SKM-1 (cell line): ENCODE data around the gene SFXN4.

Experiments
- DNase-seq: peaks from one replicate; lab custom pipeline; 2025; ENCODE audit not compliant: unreplicated experiment; lab: John Stamatoyannopoulos, UW

The SFXN4 gene, protein sequence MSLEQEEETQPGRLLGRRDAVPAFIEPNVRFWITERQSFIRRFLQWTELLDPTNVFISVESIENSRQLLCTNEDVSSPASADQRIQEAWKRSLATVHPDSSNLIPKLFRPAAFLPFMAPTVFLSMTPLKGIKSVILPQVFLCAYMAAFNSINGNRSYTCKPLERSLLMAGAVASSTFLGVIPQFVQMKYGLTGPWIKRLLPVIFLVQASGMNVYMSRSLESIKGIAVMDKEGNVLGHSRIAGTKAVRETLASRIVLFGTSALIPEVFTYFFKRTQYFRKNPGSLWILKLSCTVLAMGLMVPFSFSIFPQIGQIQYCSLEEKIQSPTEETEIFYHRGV

GRCh38 chr10:119165171-119166117 is at the start of gene SFXN4:
TSS of gene SFXN4 (minus strand) at chr10:119165714. CDS start at chr10:119165647, 67 bp downstream.
- DNase-seq = peak; percentile 81

DNA sequence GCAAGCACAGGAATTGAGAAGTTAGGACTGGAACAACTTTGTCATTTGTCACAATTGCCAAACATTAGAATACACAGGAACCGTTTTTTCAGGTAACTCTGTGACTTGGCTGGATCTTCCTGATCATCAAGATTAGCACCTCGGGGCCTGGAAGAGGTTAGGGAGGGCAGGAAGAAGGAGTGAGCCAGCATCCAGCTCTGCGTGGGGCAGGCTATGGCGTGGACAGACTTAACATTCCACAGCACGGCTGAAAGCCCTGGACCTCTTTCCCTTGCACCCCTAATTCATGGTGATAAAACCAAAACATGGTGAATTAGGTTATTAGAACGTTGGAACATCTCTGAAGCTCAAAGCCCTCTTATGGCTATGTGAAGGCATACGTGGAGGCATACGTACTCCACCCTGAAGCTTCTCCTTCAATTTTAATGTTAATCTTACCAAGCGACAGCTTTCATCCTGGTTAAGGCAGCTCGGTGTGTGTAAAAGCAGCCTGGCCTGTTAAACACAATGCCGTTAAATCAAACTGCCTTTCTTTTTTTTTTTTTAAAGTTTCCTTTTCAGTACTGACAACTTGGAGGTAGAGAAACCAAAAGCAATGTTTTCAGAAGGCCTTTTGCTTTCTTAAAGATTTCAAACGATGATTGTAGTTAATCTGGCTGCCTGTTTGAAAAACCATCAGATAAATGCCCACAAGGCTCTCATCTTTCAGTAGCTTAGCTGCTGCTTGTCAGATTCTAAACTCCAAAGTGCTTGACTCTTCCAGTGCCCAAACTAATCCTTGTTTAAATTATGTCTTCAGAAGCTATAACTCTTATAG is 46.3 kb upstream of the SFXN4 start:
- DNase-seq = no peak

DNA sequence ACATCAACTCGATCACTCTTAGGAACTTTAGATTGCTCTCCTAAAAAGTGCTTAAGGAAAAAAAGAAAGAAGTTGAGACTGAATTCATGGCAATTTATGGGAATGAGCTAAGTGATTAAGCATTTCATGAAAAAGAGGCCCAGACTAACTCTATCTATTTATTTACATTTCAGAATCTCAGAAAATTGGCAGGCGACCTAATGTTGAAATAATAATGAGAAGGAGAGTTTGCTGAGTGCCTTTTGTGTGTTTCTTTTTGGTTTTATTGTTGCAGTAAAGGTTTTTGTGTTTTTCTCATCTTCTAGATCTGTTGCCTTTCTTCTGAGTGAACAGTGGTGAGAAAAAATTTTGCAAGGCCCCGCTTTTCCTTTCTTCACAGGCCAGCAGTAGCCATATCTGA is 45.7 kb upstream of the SFXN4 start:
- no peak for DNase-seq

GRCh38 chr10:119210633-119211032 is 45.1 kb upstream of the SFXN4 start:
- DNase-seq = no peak

DNA sequence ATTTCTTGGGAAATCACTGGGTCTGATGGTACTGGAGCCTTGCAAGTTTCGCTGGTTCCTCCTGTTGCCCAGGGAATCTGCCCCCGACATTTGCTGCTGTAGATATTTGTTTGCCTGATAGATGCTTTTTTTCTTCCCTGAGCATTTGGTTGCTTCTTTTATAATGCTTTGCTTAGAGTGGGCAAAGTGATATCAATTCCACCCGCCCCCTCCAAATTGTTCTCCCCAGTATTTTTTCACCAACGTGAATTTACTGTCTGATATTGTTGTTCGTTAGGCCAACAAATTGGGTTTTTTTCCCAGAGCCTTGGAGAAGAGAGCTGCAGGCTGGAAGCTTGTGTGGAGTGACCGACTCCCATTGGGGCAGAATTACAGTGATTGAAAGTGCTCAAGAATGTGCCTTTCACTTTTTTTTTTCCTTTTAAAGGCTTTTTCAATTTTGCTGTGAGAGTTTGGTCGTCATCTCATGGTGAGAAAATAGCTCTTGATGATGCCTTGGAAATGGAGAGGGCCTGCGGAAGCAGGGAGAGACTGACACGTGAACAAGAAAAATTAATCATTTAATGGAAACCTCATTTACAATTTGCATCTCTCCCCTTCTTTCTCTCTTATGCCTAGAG is 44.3 kb upstream of the SFXN4 start:
- DNase-seq = no peak

DNA sequence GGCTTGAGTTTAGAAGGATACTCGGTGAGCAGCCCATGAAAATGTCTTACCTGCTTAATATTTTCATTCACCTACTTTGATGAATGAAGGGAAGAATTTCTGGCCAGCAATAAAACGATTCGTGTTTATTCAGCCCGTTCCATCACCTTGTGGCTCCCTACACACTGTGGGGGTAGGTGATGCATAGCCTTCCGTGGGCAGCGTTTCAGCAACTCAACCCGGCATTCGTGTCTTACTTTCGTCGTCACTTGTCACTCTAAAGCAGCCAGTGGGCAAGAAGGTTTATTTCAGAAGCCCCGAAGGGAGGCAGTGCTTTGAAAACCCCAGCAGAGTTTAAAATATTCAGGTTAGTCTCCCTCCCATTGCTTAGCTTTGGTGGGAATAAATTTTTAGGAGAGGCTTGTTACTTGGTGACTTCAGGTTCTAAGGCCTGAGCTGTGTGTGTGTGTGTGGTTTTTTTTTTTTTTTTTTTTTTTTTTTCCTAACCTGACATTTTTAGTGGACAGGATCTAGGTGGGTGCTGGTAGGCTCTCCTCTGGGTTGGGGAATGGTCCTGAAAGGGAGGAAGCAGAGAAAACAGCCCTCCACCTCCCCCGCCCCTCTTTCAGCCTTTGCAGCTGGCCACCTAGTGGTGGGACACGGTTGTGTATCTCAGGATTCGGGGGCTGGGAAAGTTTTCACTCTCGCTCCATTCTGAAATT is 43.7 kb upstream of the SFXN4 start:
- no peak for DNase-seq

DNA sequence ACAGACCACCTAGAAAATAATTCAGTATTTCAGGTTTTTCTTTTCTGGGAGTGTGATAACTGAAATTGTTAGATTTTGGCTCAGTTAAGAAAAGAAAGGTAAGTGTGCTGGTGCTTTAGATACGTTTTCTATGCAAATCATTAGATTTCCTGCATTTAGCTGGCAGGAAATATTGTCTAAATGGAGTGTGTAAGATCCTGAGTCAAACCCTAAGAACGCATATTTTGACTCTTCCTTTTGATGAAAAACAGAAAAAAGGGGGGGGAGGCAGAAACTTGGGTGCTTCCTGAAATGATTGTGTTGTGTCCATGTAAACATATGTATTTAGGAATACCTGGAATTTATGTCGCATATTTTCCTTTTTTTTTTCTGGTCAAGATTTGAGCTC is 43.0 kb upstream of the SFXN4 start:
- DNase-seq = no peak

GRCh38 chr10:119207713-119208552 is 42.4 kb upstream of the SFXN4 start:
- DNase-seq = no peak

DNA sequence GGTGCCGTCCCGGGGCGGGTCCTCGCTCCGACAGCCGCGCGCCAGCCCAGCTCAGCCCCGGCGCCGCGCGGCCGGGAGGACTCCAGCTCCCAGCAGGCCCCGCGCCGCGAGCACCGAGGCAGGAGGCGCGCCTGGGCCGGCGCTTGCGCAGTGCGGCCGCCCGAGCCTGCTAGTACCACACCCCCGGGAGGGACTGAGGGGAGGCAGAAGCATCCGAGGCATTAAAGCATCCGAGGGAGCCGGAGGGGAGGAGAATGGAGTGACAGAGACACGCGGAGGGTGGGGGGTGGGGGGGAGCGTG is 41.8 kb upstream of the SFXN4 start, which contains the start of gene GRK5:
TSS of gene GRK5 (plus strand) at position 206 of the 301 bp plus-strand sequence. CDS start 347 bp downstream, outside the sequence.
- DNase-seq = peak; percentile 67

- DNase-seq = peak; percentile 32
Measured at GRCh38 chr10:119206603-119207365, 41.3 kb upstream of the SFXN4 start.

DNA sequence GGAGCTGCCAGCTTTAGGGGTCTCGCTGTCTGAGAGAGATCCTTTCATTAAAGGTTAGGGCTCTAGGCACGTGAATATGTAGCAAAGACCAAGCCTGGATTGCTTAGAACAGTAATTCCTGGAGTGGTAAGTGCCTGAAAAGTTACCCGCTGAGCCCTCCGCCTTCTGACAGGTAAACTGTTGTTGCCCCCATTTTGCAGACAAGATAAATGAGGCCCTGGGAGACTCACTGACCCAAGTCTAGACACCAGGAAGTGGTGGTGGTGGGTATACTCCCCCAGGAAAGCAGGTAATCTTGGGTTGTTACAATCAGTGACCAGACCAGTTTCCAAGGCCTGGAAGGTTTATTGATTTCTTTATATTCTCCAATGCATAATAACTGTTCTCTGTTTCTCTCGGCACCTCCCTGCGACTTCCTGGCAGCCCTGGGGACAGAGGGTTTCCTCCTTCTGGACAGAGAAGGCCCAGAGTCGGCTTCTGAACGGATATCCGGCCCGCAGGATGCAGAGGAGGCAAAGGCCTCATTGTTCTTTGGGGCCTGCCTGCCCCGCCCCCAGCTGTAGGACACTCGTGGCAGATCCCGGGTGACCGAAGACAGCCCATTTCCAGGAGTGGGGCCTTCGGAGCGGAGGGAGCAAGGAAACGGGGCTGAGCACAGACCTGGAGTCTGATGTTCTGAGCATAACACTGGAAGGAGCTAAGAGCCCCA is 40.5 kb upstream of the SFXN4 start:
- peak; percentile 35 for DNase-seq

DNA sequence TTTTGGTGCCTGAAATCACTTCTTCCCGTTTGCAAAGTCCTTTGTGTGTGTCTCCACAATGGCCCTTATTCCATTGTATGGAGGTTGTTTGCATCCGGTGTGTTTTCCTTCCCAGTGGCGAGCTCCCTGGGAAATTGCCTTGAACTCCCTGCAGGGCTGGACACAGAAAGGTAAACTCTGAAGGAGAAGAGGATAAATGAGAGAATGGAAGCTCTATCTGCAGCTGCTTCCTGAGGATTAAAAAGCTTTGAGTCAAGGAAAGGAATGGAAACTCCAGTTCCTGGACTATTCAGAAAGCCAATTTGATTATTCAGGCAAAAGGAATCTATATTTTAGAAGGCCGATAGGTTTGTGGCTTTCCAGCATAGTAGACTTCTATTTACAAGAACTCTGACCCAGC is 37.5 kb upstream of the SFXN4 start:
- no peak for DNase-seq

GRCh38 chr10:119201233-119201632 is 35.7 kb upstream of the SFXN4 start:
- no peak for DNase-seq

- DNase-seq = peak; percentile 48
Measured at GRCh38 chr10:119199231-119199992, 33.9 kb upstream of the SFXN4 start.

GRCh38 chr10:119198438-119198837 is 32.9 kb upstream of the SFXN4 start:
- DNase-seq = no peak

GRCh38 chr10:119197921-119198320 is 32.4 kb upstream of the SFXN4 start:
- DNase-seq = no peak

GRCh38 chr10:119191881-119192280 is 26.4 kb upstream of the SFXN4 start:
- DNase-seq = no peak
